Epithelial cell of proximal tubule (primary cell): ENCODE data around the gene NFIL3. TPM values are rescaled to one million over a fixed set of nuclear protein-coding genes. Genes with fewer than 3 reads are reported as not detected.

Experiments
- DNase-seq: peaks from one replicate; pipeline ENCODE4 v3.0.0-alpha.2; 2011; ENCODE audit warnings: low read depth
- H3K4me3 ChIP-seq: 2 replicates; pipeline ENCODE4 v1.5.1; 2011; ENCODE audit warnings: low read depth, mild to moderate bottlenecking, low read length
- total RNA-seq: library from RNA; depleted of rRNA; stranded (reverse); fragments of >200 nt; gene quantifications from 2 replicates; pipeline ENCODE4 v1.2.3, GENCODE V29; 2015
- TF ChIP-seq, protein P1 (sequence below): conservative IDR thresholded peaks from 2 replicates; pipeline ENCODE4 v1.5.1; 2012; ENCODE audit warnings: low read depth, mild to moderate bottlenecking, low read length

The NFIL3 gene
- total RNA-seq, 1 donor from 2014 or later, result 10.3 TPM

DNA sequence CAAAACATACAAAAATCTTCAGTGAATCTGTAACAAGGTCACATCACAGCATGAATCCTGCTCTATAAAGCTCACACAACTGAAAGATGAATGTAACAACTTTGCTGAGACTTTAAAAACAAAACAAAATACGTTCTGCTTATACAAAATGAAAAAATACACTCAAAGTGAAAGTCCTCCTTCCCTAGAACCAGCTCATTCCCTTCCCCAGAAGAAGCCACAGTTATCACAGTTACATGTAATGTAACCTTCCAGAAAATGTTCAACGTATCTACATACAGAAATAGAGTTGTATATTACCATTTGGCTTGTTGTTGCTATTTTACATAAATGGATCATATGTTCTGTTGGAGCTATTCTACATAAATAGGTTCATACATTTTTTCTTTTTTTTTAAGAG, 64.5 kb downstream of the NFIL3 start:
- H3K4me3 ChIP-seq, result no peak overlapping the region
- no peak for DNase-seq
- TF ChIP-seq, protein P1, sequence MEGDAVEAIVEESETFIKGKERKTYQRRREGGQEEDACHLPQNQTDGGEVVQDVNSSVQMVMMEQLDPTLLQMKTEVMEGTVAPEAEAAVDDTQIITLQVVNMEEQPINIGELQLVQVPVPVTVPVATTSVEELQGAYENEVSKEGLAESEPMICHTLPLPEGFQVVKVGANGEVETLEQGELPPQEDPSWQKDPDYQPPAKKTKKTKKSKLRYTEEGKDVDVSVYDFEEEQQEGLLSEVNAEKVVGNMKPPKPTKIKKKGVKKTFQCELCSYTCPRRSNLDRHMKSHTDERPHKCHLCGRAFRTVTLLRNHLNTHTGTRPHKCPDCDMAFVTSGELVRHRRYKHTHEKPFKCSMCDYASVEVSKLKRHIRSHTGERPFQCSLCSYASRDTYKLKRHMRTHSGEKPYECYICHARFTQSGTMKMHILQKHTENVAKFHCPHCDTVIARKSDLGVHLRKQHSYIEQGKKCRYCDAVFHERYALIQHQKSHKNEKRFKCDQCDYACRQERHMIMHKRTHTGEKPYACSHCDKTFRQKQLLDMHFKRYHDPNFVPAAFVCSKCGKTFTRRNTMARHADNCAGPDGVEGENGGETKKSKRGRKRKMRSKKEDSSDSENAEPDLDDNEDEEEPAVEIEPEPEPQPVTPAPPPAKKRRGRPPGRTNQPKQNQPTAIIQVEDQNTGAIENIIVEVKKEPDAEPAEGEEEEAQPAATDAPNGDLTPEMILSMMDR, result no peak

Other genes with a start within 250 kb of the NFIL3 start
- 13.8 and 16.8 TPM in 2 replicates for gene AUH, start 61.9 kb downstream of the NFIL3 start, total RNA-seq